Right lobe of liver (tissue), 6 donors: ENCODE results near the gene HLA-DQB2. TPM values are rescaled to one million over a fixed set of nuclear protein-coding genes. Genes with fewer than 3 reads are reported as not detected.

ENCODE experiments used
- ATAC-seq, 4 donors: fragments of 200-7000 bp; cut with Tn5 transposase; one replicate each; pipeline ENCODE4 v1.9.1; 2020; ENCODE audit warnings: mild to moderate bottlenecking in 4 of 4, moderate library complexity in 4 of 4
- DNase-seq, 3 donors: peaks; one replicate each; pipeline ENCODE4 v3.0.0-alpha.2; 2020
- H3K27ac ChIP-seq, 3 donors: fragments of 200-600 bp; one replicate each; pipeline ENCODE4 v1.8.0; 2022
- H3K27me3 ChIP-seq, 2 donors: fragments of 200-600 bp; one replicate each; pipeline ENCODE4 v1.8.0; 2022
- H3K36me3 ChIP-seq, 4 donors: fragments of 200-600 bp; sonication (generic) in 1 of 4; one replicate each; pipeline versions ENCODE4 v1.5.1 to v1.8.0; 2017 to 2022; ENCODE audit warnings: control low read depth in 1 of 4
- H3K4me1 ChIP-seq, 4 donors: fragments of 200-600 bp; sonication (generic) in 1 of 4; one replicate each; pipeline versions ENCODE4 v1.5.1 to v1.8.0; 2017 to 2022; ENCODE audit warnings: control low read depth in 1 of 4
- H3K4me3 ChIP-seq, 3 donors: fragments of 200-600 bp; one replicate each; pipeline ENCODE4 v1.8.0; 2022
- H3K9me3 ChIP-seq, 4 donors: fragments of 200-600 bp; sonication (generic) in 1 of 4; one replicate each; pipeline versions ENCODE4 v1.5.1 to v1.8.0; 2017 to 2022; ENCODE audit warnings: control low read depth in 1 of 4
- CTCF ChIP-seq, 4 donors: fragments of 200-600 bp in 3 of 4; fragments of 450-650 bp in 1 of 4; IDR thresholded peaks; one replicate each; pipeline versions ENCODE4 v1.5.1 to v1.8.0; 2016 to 2022; ENCODE audit warnings: antibody characterized with exemption in 4 of 4, mild to moderate bottlenecking in 2 of 4
- POLR2A ChIP-seq: fragments of 450-650 bp; IDR thresholded peaks from one replicate; pipeline ENCODE4 v1.6.1; 2017; ENCODE audit warnings: antibody characterized with exemption, mild to moderate bottlenecking
- WGBS: methylation state at CpG from one replicate; pipeline ENCODE4 v1.1.6; 2018; ENCODE audit warnings: low coverage, low lambda C conversion rate; ENCODE audit not compliant: insufficient coverage; ENCODE audit errors: missing lambda C conversion rate; 5-methylcytosine and 5-hydroxymethylcytosine counted together
- intact Hi-C, 2 donors: fragments of 100-400 bp; cut with DNase I; formaldehyde crosslinking; loops; one replicate each; pipeline versions ENCODE4 v1.11.2 to v1.14.1; 2022
- total RNA-seq, 6 experiments: library from RNA; depleted of rRNA in 2 of 6; stranded (reverse); fragments of >200 nt in 2 of 6; fragmentation: NEBNext Ultra II Directional in 3 of 6; extraction: Animal tissue kit (Norgen Biotek cat#: 25700) in 3 of 6; gene quantifications; one replicate each; pipeline versions ENCODE4 v1.1.0 to v1.2.4, GENCODE V29; 2016 to 2023
- donor health status: DM: no; HTN: yes; CAD: no.
- donor health status: DM: no; HTN: no; CAD: no.
- donor health status: DM: no; HTN: no; CAD: no.
- donor health status: DM: no; HTN: yes; CAD: no.
- donor health status: DM: no; HTN: yes; CAD: no.

Gene HLA-DQB2
- total RNA-seq, 6 experiments from 2014 or later, result 0.24 to 5.1 (median 0.46) TPM; not detected in 3

GRCh38 chr6:32742374-32742773 is 21.0 kb downstream of the HLA-DQB2 start:
- no peak for ATAC-seq
- intact Hi-C loops, result no loop called here
- WGBS, result 57% methylated on average over 3 of the region's 3 CpGs
- Histone ChIP-seq H3K27ac (no peak overlapping the region), H3K4me1 (no peaks in the 10 kb centered on the region), H3K36me3 (no peaks in the 10 kb centered on the region), H3K27me3 (no peaks in the 10 kb centered on the region), H3K4me3 (no peak overlapping the region), H3K9me3 (no peaks in the 10 kb centered on the region)
- no peak for DNase-seq
- TF ChIP-seq POLR2A (no peak), CTCF (IDR thresholded peaks at IDR 0.05) (no peak)

- WGBS, result 35% methylated on average over 5 of the region's 7 CpGs
- no peak for ATAC-seq
- TF ChIP-seq CTCF (IDR thresholded peaks at IDR 0.05) (no peak), POLR2A (no peak)
Observed at GRCh38 chr6:32741031-32741960, 22.0 kb downstream of the HLA-DQB2 start, which contains the start of gene HLA-DQA2. Gene HLA-DQA2 (plus strand): TSS chr6:32741391. CDS start chr6:32741444, 53 bp downstream.

GRCh38 chr6:32738126-32738525 is 25.2 kb downstream of the HLA-DQB2 start:
- Histone ChIP-seq H3K27me3 (no peaks in the 10 kb centered on the region), H3K36me3 (no peaks in the 10 kb centered on the region), H3K9me3 (no peaks in the 10 kb centered on the region), H3K4me1 (no peaks in the 10 kb centered on the region), H3K27ac (no peak overlapping the region), H3K4me3 (no peak overlapping the region)
- TF ChIP-seq POLR2A, result no peak
- TF ChIP-seq CTCF (IDR thresholded peaks at IDR 0.05), result no peak
- DNase-seq, result no peak
- no peak for ATAC-seq
- 35% methylated on average over 2 of the region's 2 CpGs for WGBS
- intact Hi-C loops, result no loop called here

More at GRCh38 chr6:32741031-32741960, 22.0 kb downstream of the HLA-DQB2 start, which contains the start of gene HLA-DQA2:
- Histone ChIP-seq H3K27me3 (no peaks in the 10 kb centered on the region), H3K9me3 (no peaks in the 10 kb centered on the region), H3K36me3 (no peaks in the 10 kb centered on the region), H3K4me1 (no peaks in the 10 kb centered on the region), H3K27ac (no peak within 1 kb of the TSS), H3K4me3 (no peak within 1 kb of the TSS)
- intact Hi-C loops, result no loop called here
- DNase-seq, result no peak

GRCh38 chr6:32718879-32719278 is 44.5 kb downstream of the HLA-DQB2 start:
- 44% methylated on average over 3 of the region's 3 CpGs for WGBS
- Histone ChIP-seq H3K36me3 (no peaks in the 10 kb centered on the region), H3K4me1 (no peaks in the 10 kb centered on the region), H3K9me3 (no peaks in the 10 kb centered on the region), H3K27me3 (no peaks in the 10 kb centered on the region), H3K4me3 (no peak overlapping the region), H3K27ac (no peak overlapping the region)
- TF ChIP-seq CTCF (IDR thresholded peaks at IDR 0.05) (no peak), POLR2A (no peak)
- intact Hi-C loops, result no loop called here
- ATAC-seq (no peak), DNase-seq (no peak)
